ENCODE results near the gene NR4A1.

DNA sequence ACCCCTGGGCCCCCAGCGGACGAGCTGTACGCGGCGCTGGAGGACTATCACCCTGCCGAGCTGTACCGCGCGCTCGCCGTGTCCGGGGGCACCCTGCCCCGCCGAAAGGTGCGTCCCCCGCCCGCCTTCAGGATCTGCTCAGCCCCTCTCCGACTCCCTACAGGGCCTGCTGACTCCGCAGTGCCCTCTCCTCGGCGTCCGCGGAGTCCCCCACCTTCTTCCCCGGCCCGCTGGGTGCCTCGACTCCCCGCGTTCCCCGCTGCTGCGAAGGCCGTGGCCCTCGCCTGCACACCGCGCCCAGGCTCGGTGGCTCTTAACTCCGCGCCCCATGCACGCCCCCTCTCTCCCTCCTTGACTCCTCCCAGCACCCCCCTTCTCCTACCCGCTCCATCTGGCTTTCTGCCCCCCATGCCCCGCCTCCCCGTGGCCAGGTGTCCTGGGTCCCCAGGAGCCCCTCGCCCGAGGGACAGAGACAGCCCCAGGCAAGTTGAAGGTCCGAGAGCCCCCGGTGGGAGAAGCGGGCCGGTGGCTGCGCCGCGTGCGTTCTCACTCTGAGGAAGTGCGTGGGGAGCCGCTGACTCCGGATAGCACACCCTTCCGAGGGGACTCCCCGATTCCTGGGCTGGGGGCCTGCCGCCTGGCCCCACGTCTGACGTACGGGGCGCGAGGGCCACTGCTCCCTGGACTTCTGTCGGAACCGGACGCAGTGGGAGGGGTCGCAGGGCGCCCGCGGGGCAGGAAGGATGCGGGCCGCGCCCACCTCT, 43.9 kb upstream of the NR4A1 start:
- TF ChIP-seq, protein P1, sequence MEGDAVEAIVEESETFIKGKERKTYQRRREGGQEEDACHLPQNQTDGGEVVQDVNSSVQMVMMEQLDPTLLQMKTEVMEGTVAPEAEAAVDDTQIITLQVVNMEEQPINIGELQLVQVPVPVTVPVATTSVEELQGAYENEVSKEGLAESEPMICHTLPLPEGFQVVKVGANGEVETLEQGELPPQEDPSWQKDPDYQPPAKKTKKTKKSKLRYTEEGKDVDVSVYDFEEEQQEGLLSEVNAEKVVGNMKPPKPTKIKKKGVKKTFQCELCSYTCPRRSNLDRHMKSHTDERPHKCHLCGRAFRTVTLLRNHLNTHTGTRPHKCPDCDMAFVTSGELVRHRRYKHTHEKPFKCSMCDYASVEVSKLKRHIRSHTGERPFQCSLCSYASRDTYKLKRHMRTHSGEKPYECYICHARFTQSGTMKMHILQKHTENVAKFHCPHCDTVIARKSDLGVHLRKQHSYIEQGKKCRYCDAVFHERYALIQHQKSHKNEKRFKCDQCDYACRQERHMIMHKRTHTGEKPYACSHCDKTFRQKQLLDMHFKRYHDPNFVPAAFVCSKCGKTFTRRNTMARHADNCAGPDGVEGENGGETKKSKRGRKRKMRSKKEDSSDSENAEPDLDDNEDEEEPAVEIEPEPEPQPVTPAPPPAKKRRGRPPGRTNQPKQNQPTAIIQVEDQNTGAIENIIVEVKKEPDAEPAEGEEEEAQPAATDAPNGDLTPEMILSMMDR (IDR thresholded peaks at IDR 0.05; ENCODE audit: low read length) = no peak
- no peak for TF ChIP-seq EZH2phosphoT487 (IDR thresholded peaks at IDR 0.05; ENCODE audit: low read length)
